NCI-H460 (cell line): ENCODE measurements around the gene CHAF1A. TPM values are rescaled to one million over a fixed set of nuclear protein-coding genes. Genes with fewer than 3 reads are reported as not detected.

Experiments
- DNase-seq: peaks from one replicate; pipeline ENCODE4 v3.0.0-alpha.2; 2016; ENCODE audit warnings: low read depth; ENCODE audit errors: extremely low read depth
- total RNA-seq: library from RNA; depleted of rRNA; stranded (reverse); fragments of >200 nt; shearing (Covaris generic); gene quantifications from 2 replicates; pipeline ENCODE4 v1.2.3, GENCODE V29; 2014

CHAF1A gene
- total RNA-seq, 1 experiment from 2014 or later = 13.1 TPM

DNA sequence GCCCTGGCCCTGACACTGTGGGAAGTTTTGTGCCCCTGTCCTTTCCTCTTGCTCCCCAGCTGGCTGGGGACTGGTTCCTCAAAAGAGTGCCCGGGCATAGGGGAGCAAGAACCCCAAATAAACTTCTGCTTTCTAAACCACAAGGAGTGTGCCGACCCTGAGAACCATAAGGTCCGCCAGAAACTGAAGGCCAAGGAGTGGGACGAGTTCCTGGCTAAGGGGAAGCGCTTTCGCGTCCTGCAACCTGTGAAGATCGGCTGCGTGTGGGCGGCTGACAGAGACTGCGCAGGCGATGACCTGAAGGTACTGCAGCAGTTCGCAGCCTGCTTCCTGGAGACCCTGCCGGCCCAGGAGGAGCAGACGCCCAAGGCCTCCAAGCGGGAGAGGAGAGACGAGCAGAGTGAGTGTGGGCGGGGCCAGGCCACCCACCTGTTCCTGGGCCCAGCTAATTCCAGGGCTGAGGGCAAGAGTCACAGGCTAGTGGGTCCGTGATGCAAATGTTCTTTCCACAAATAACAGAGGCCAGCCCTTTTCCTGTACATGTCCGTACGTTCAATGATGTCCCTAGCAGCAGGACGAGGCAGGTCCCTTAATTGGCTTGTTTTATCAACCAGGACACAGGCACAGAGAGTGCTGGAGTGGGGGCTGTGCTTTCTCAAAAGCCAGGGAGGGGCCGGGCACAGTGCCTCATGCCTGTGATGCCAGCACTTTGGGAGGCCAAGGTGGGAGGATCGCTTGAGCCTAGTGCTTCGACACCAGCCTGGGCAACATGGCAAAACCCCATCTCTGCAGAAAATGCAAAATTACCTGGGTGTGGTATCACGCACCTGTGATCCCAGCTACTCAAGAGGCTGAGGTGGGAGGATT, 29.6 kb downstream of the CHAF1A start:
- no peak for DNase-seq

DNA sequence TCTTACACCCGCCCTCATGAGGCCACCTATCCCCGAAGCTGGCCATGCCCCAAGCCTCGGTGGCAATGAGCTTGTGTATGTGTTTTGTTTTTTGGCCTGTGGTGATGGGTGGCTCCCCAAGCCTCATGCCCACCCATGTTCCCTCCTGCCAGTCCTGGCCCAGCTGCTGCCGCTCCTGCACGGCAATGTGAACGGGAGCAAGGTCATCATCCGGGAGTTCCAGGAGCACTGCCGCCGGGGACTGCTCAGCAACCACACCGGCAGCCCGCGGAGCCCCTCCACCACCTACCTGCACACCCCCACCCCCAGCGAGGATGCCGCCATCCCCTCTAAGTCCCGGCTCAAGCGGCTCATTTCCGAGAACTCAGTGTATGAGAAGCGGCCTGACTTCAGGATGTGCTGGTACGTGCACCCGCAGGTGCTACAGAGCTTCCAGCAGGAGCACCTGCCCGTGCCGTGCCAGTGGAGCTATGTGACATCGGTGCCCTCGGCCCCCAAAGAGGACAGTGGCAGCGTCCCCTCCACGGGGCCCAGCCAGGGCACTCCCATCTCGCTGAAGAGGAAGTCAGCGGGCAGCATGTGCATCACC, 30.6 kb downstream of the CHAF1A start:
- no peak for DNase-seq

DNA sequence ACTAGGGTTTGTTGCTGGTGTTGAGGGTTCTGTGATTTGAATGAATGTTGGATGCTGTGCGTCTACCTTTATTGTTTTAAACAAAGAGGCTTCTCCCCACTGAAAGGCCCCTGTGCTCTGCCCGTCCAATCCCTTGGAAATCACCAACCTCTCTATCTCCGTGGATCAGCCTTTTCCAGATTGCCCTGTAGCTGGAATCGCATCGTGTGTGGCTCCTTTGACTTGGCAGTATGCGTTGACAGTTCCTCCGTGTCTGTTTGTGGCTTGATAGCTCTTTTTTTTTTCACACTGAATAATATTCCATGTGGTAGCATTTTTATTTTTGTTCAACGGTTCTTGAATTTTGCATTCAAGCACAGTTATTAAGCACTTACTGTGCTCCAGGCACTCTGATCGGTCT, 32.0 kb downstream of the CHAF1A start:
- DNase-seq = no peak

DNA sequence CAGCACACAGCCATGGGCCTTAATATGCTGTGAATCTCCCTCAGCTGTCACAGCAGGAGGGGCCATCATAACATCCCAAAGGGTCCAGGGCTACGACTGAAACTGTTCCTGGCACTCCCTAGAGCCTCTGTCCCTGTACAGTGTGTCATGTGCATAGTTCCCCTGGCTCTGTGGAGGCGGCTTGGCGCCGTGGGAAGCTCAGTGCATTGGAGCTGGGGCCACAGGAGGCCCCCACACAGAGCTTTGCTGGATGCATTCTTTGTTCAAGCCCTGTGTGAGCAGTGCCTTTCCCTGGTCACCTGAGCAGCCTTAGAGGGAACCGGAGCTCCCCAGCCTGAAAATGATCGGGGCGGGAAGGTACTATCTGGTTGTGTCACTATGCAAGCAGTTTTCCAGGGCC, 33.8 kb downstream of the CHAF1A start:
- no peak for DNase-seq

- DNase-seq = no peak
Measured at GRCh38 chr19:4437103-4437502, 34.7 kb downstream of the CHAF1A start.

- DNase-seq = no peak
Measured at GRCh38 chr19:4439243-4439642, 36.8 kb downstream of the CHAF1A start.

DNA sequence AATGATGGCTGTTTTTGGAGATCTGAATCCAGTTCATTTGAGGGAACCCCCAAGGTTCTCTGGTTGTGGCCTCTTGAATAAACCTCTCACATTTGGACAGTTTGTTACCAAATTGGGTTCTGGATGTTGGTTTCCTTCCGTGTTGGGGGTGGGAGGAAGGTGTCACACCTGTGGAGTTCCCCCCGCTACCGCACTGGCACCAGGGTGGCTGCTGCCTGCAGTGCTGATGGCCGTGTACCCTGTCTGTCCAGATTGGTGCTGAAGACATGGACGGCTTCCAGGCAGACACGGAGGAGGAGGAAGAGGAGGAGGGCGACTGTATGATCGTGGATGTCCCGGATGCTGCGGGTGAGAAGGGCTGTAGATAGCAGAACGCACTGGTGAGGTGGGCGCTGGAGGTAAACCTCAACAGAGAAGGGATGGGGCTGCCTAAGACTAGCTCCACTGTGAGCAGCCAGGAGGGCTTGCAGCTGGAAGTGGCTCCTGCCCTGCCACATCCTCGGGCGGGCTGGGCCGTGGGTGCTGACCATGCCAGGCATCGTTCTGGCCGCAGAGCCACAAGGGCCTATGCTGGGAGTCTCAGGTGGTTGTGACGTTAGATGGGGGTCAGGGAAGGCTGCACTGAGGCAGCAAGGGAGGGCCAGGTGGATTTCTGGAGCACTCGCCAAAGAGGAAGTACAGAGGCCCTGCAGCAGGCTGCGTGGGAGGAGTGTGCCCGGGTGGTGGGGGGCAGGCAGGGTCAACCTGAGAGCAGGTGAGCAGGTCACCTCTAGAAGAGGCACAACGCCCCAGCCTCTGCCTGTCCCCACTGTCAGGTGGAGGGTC, 39.8 kb downstream of the CHAF1A start:
- no peak for DNase-seq

DNA sequence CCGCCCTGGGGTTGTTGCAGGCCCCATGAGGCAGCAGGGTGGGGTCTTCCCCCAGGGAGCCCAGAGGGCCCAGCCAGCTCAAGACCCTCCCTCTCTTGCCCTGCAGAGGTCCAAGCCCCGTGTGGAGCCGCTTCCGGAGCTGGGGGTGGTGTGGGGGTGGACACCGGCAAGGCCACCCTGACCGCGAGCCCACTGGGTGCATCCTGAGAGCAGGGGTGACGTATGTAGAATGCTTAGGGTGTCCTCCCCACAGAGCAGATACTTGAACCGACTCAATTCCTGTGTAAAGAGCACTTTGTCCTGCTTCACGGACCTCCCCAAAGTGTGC, 40.3 kb downstream of the CHAF1A start:
- DNase-seq = no peak

GRCh38 chr19:4443188-4443587, 40.7 kb downstream of the CHAF1A start:
- no peak for DNase-seq

DNA sequence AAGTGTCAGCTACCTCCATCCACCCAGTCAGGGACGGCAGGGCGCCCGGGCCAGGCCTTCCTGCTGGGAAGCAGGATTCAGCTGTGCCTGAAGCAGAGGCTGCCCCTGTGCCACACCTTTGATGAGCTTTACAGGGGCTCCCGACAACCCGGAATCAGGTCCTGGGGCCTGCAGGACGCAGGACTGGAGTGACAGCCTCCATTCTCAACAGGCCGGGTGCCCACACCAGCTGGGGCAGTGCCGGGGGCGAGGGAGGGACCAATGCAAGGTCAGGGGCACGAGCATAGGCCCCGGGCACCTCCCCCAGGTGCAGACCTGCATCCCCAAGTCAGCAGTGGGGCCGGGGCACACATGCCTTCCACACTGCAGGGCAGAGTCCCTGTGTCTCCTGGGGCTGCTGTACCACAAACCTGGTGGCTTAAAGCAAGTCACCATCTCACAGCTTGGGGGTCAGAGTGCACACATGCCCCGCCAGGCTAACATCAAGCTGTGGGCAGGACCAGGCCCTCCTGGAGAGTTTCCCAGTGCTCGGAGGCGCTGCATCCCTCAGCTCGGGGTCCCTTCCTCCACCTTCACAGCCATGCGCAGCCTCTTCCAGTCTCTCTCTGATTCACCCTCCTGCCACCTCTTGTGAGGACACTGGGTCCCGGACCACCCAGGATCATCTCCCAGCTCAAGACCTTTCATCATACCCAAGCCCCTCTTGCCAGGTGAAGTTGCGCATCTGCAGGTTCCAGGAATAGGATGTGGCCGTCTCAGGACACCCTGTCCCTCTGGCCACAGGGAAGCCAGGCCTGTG, 41.7 kb downstream of the CHAF1A start:
- no peak for DNase-seq

DNA sequence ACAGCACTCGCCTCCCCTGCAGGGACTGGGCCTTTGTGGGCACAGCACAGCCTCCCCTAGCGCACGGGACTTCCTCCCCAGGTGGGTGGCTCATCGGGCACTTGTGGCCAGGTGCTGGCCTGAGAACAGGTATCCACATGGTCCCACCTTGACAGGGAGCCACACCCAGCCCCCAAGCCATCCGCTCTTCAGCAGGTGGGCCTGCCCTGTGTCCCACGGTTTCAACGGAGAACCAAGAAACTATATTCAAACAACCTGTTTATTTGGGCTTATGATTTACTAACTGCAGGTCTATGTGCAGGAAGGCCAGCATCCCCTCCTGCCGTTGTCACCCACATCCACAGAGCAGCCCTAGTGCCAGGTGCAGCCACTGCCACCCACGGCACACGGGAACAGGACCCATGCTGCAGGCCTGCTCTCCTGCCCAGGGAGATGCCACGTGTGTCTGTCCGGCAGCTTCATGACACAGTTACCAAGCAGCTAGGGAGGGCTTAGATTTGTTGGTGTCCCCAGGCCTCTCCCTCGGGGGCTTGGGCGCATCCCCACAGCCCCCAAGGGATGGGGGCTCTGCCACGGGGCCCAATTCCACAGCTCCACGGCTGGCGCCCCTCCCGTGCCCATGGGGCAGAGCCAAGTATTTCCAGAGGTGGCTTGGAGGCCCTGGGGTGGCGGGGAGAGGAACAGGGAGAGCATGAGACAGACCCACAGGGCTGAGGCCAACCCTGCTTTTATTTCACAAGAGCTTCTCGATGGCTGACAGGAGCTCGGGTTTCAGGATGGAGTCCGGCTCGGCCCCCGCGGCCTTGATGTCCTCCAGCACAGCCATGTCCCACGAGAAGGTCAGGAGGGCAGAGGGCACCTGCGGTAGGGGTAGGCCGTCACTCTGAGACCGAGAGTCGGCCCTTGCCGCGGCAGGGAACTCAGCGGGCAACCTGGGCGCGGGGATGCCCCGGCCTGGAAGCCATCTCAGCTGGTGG, 42.6 kb downstream of the CHAF1A start:
- DNase-seq = no peak

- DNase-seq = no peak
Measured at GRCh38 chr19:4445963-4446703, 43.7 kb downstream of the CHAF1A start.

GRCh38 chr19:4446704-4447200, 44.3 kb downstream of the CHAF1A start:
- no peak for DNase-seq

DNA sequence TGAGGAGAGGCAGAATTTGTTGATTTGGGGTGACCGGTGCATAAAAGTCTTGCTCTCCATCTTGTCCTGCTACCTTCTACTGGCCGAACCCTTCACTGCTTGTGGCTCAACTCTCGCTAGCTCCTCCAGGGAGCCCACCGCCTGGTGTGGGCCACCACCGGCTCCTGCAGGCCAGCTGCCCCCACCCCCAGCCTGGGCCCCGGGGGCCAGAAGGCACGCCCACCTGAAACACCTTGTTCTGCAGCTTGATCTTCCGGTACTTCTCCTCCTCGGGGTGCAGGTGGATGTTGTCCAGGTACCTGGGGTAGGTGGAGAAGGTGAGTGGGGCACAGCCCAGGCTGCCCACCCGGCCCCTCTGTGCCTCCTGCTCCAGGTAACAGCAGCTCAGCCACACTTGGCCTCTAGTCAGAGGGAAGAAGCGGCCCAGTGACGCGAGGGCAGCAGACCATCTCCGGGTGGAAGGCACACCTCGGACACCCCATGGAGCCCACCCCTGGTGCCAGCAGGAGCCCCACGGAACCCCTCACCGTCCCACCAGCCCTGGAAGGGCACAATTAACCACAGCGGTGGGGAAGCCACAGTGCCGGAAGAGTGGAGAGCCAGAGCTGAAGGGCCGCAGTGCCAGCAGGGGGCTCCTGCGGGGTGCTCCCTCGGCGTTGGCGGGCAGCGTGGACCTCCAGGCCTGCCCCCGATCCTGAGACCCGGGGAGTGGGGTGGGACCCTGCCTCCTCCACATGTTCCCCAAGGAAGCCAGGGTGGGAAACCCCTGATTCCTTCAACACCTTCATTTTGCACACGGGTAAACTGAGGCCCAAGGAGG, 45.1 kb downstream of the CHAF1A start:
- no peak for DNase-seq

GRCh38 chr19:4448147-4448985, 45.9 kb downstream of the CHAF1A start:
- no peak for DNase-seq

DNA sequence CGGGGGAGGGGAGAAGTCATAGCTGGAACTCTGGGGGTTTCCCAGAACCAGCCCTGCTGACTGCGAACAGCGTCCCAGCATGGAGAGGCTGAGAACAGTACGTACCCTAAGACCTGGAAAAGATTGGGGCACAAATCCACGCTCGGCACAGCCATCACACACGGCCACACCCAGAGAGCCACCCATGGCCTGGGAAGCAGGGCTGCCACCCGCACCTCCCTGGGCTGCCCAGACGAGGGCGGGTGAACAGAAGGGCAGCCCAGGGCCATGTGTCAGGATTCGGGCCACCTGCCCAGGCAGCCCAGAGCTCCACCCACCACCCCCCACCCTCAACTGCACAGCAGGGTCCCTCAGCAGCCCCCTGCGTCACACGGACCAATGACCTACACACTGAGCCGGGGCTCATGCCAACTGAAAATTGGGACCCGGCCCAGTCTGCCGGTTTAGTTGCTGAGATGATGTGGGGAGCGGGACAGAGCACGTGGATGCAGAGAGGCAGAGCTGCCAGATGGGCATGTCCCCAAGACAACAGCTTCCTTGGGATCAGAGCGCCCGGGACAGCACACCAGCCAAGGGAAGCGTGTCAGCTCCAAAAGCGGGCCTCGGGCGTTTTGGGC, 46.7 kb downstream of the CHAF1A start:
- DNase-seq = no peak

GRCh38 chr19:4449639-4450028, 47.2 kb downstream of the CHAF1A start:
- no peak for DNase-seq
